Stomach (tissue), 4 donors: ENCODE measurements around the gene PDCD1.

Experiments
- CTCF ChIP-seq, 7 experiments: fragments of 450-650 bp in 4 of 7; fragments of 200-600 bp in 3 of 7; sonication (generic) in 3 of 7; IDR thresholded peaks; one replicate each; pipeline ENCODE4 v1.5.1; 2016 to 2019; ENCODE audit warnings: antibody characterized with exemption in 7 of 7, control low read depth in 2 of 7, mild to moderate bottlenecking in 1 of 7
- EP300 ChIP-seq: sonication (generic); formaldehyde crosslinking; IDR thresholded peaks from one replicate; pipeline ENCODE4 v1.6.1; 2017; ENCODE audit warnings: antibody characterized with exemption
- POLR2A ChIP-seq, 4 donors: fragments of 450-650 bp; IDR thresholded peaks; one replicate each; pipeline ENCODE4 v1.6.1; 2016; ENCODE audit warnings: antibody characterized with exemption in 4 of 4, control low read depth in 2 of 4, mild to moderate bottlenecking in 1 of 4, moderate library complexity in 1 of 4
- POLR2AphosphoS5 ChIP-seq, 3 donors: sonication (generic); formaldehyde crosslinking; IDR thresholded peaks; one replicate each; pipeline ENCODE4 v1.6.1; 2016; ENCODE audit warnings: antibody characterized with exemption in 3 of 3

- TF ChIP-seq EP300 (no peak), POLR2A (IDR thresholded peaks at IDR 0.05) (no peak), CTCF (IDR thresholded peaks at IDR 0.05) (no peak), POLR2AphosphoS5 (IDR thresholded peaks at IDR 0.05) (no peak)
These were observed 35.5 kb upstream of the PDCD1 start for GRCh38 chr2:241894056-241894641.
